GM04504 (cell line): ENCODE measurements around the gene RGS8.

ENCODE experiments used
- DNase-seq: peaks from one replicate; pipeline ENCODE4 v3.0.0-alpha.2; 2012; ENCODE audit warnings: low read depth

Gene RGS8

DNA sequence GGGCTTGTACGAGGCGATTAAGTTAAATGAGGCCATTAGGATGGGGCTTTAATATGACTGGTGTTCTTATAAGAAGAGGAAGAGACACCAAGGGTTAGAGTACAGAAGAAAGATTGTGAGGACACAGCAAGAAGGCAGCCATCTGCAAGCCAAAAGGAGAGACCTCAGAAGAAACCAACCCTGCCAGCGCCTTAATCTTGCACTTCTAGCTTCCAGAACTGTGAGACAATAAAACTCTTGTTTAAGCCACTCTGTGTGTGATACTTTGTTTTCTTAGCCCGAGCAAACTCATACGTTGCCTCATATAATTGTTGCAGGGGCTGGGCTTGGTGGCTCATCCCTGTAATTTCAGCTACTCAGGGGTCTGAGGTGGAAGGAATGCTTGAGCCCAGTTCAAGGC lies 46.6 kb downstream of the RGS8 start:
- DNase-seq = no peak

- no peak for DNase-seq
Measured at GRCh38 chr1:182635871-182636270, 48.5 kb downstream of the RGS8 start.
